GM18511 (cell line): ENCODE results near the gene NCAPH2.
A peak's percentile ranks its signal among the peaks of the same experiment; 100 is the strongest.

ENCODE experiments used
- ATAC-seq: cut with Tn5 transposase; IDR thresholded peaks from one replicate; pipeline ENCODE4 v1.9.1; 2021; ENCODE audit warnings: mild to moderate bottlenecking, moderate library complexity; ENCODE audit not compliant: unreplicated experiment

NCAPH2 gene

GRCh38 chr22:50488886-50489285 lies 19.1 kb upstream of the NCAPH2 start:
- no peak for ATAC-seq

GRCh38 chr22:50489363-50490243 lies 18.4 kb upstream of the NCAPH2 start:
- ATAC-seq, result no peak

GRCh38 chr22:50490531-50491308 lies 17.3 kb upstream of the NCAPH2 start:
- ATAC-seq, result no peak

- no peak for ATAC-seq
These were observed 10.9 kb upstream of the NCAPH2 start for GRCh38 chr22:50497093-50497492.

- ATAC-seq, result no peak
These were observed 9.6 kb upstream of the NCAPH2 start for GRCh38 chr22:50498322-50498890.

- ATAC-seq, result no peak
These were observed 7.6 kb upstream of the NCAPH2 start for GRCh38 chr22:50500452-50500851.

GRCh38 chr22:50502096-50502495 lies 5.9 kb upstream of the NCAPH2 start:
- no peak for ATAC-seq

- ATAC-seq, result no peak
These were observed 5.2 kb upstream of the NCAPH2 start for GRCh38 chr22:50502628-50503474.

- no peak for ATAC-seq
These were observed 4.4 kb upstream of the NCAPH2 start for GRCh38 chr22:50503475-50504145.

- ATAC-seq, result no peak
These were observed 3.4 kb upstream of the NCAPH2 start for GRCh38 chr22:50504369-50505211.

- no peak for ATAC-seq
These were observed 2.7 kb upstream of the NCAPH2 start for GRCh38 chr22:50505276-50505775.

- ATAC-seq, result no peak
These were observed 2.0 kb upstream of the NCAPH2 start for GRCh38 chr22:50505776-50506610.

- ATAC-seq, result no peak
These were observed 1.2 kb upstream of the NCAPH2 start for GRCh38 chr22:50506611-50507420.

- ATAC-seq, result peak; percentile 63
These were observed 518 bp upstream of the NCAPH2 start, which contains the start of gene LMF2 for GRCh38 chr22:50507421-50507990. LMF2 (minus strand) TSS chr22:50507702; CDS start chr22:50507675, 27 bp downstream.

- ATAC-seq, result no peak
These were observed 873 bp downstream of the NCAPH2 start for GRCh38 chr22:50508897-50509296.

- no peak for ATAC-seq
These were observed 5.2 kb downstream of the NCAPH2 start for GRCh38 chr22:50513175-50513574.

GRCh38 chr22:50516068-50516467 lies 8.0 kb downstream of the NCAPH2 start:
- no peak for ATAC-seq
